GM12874 (cell line): ENCODE measurements around the gene UBAC2.

Experiments used
- CTCF ChIP-seq: IDR thresholded peaks from 2 replicates; pipeline ENCODE4 v1.5.1; 2011; ENCODE audit warnings: low read depth, mild to moderate bottlenecking, control low read depth, low read length, moderate library complexity; ENCODE audit not compliant: insufficient read depth

The UBAC2 gene

GRCh38 chr13:99415014-99415650 lies 214.5 kb downstream of the UBAC2 start:
- TF ChIP-seq CTCF = no peak

- TF ChIP-seq CTCF = no peak
These were observed 215.2 kb downstream of the UBAC2 start for GRCh38 chr13:99415851-99416331.

GRCh38 chr13:99416411-99417121 lies 215.9 kb downstream of the UBAC2 start:
- no peak for TF ChIP-seq CTCF

GRCh38 chr13:99417201-99418102 lies 216.8 kb downstream of the UBAC2 start:
- TF ChIP-seq CTCF = no peak

GRCh38 chr13:99418103-99418842 lies 217.6 kb downstream of the UBAC2 start:
- no peak for TF ChIP-seq CTCF

- no peak for TF ChIP-seq CTCF
These were observed 218.1 kb downstream of the UBAC2 start for GRCh38 chr13:99418843-99419140.
